Astrocyte of the cerebellum (primary cell): ENCODE measurements around the gene IQCM.

Source experiments
- DNase-seq: peaks from one replicate; pipeline ENCODE4 v3.0.0-alpha.2; 2011; ENCODE audit warnings: low read depth
- H3K4me3 ChIP-seq: 2 replicates; pipeline ENCODE4 v1.5.1; 2011; ENCODE audit warnings: mild to moderate bottlenecking, low read depth, low read length, moderate library complexity
- CTCF ChIP-seq: IDR thresholded peaks from 2 replicates; pipeline ENCODE4 v1.5.1; 2012; ENCODE audit warnings: low read length, low read depth, moderate library complexity, mild to moderate bottlenecking; ENCODE audit errors: missing control alignments
- in situ Hi-C: cut with HindIII; loops from 2 replicates; pipeline ENCODE4 v1.10.0; 2017; ENCODE audit warnings: low sequenced_read_pairs

Gene IQCM

GRCh38 chr4:149719806-149720205 is 95.8 kb downstream of the IQCM start:
- no peak for DNase-seq
- in situ Hi-C loops: no loop called here
- H3K4me3 ChIP-seq: no peak overlapping the region
- no peak for TF ChIP-seq CTCF

- TF ChIP-seq CTCF: no peak
- no peak overlapping the region for H3K4me3 ChIP-seq
- no peak for DNase-seq
- in situ Hi-C loops: no loop called here
Observed at GRCh38 chr4:149719357-149719756, 96.3 kb downstream of the IQCM start.

GRCh38 chr4:149718500-149718899 is 97.1 kb downstream of the IQCM start:
- in situ Hi-C loops: no loop called here

GRCh38 chr4:149716728-149717127 is 98.9 kb downstream of the IQCM start:
- TF ChIP-seq CTCF: no peak
- in situ Hi-C loops: no loop called here
- DNase-seq: no peak
- no peak overlapping the region for H3K4me3 ChIP-seq

More at GRCh38 chr4:149718500-149718899, 97.1 kb downstream of the IQCM start:
- no peak for TF ChIP-seq CTCF
- H3K4me3 ChIP-seq: no peak overlapping the region
- no peak for DNase-seq

GRCh38 chr4:149715822-149716585 is 99.6 kb downstream of the IQCM start:
- in situ Hi-C loops: no loop called here
- no peak overlapping the region for H3K4me3 ChIP-seq
- DNase-seq: no peak
- no peak for TF ChIP-seq CTCF

GRCh38 chr4:149713031-149713430 is 102.6 kb downstream of the IQCM start:
- no peak for TF ChIP-seq CTCF
- in situ Hi-C loops: no loop called here
- no peak overlapping the region for H3K4me3 ChIP-seq
- no peak for DNase-seq
